HepG2 (cell line): ENCODE data around the gene PRKG1. TPM values are rescaled to one million over a fixed set of nuclear protein-coding genes. Genes with fewer than 3 reads are reported as not detected.
A peak's percentile ranks its signal among the peaks of the same experiment; 100 is the strongest.

Experiments
- CBFB ChIP-seq: sonication (generic); formaldehyde crosslinking; IDR thresholded peaks from 2 replicates; pipeline ENCODE4 v1.4.0; 2020; ENCODE audit warnings: missing genetic modification reagents
- ELF1 ChIP-seq: sonication (generic); formaldehyde crosslinking; IDR thresholded peaks from 2 replicates; pipeline ENCODE4 v1.4.0; 2020; ENCODE audit warnings: missing genetic modification reagents
- FOXA3 ChIP-seq: IDR thresholded peaks from 2 replicates; pipeline ENCODE4 v1.6.1; 2016; ENCODE audit warnings: missing genetic modification reagents, missing compliant biosample characterization
- MTF2 ChIP-seq: sonication (generic); formaldehyde crosslinking; IDR thresholded peaks from 2 replicates; pipeline ENCODE4 v1.5.0; 2020; ENCODE audit warnings: missing genetic modification reagents, borderline replicate concordance
- ZNF256 ChIP-seq: sonication (generic); formaldehyde crosslinking; conservative IDR thresholded peaks from 2 replicates; pipeline ENCODE4 v1.4.0; 2020; ENCODE audit warnings: missing genetic modification reagents
- ZNF292 ChIP-seq: sonication (generic); formaldehyde crosslinking; IDR thresholded peaks from 2 replicates; pipeline ENCODE4 v1.8.1; 2022; ENCODE audit warnings: mild to moderate bottlenecking, low read depth, missing genetic modification reagents, borderline replicate concordance
- ZNF598 ChIP-seq: sonication (generic); formaldehyde crosslinking; IDR thresholded peaks from 2 replicates; pipeline ENCODE4 v1.5.1; 2020; ENCODE audit warnings: mild to moderate bottlenecking, missing genetic modification reagents, borderline replicate concordance
- ZSCAN12 ChIP-seq: sonication (generic); formaldehyde crosslinking; IDR thresholded peaks from 2 replicates; pipeline ENCODE4 v1.9.0; 2021; ENCODE audit warnings: mild to moderate bottlenecking, missing genetic modification reagents
- polyA plus RNA-seq, 8 experiments: library from polyadenylated mRNA; depleted of rRNA in 3 of 8; stranded (reverse) in 7 of 8; unstranded in 1 of 8; fragments of >200 nt; fragmentation: Illumina TruSeq in 4 of 8; extraction: Trizol in 4 of 8; gene quantifications; 2 replicates each; pipeline versions ENCODE4 v1.2.1 to v1.2.3, GENCODE V29; 2011 to 2016; ENCODE audit warnings: low read depth in 4 of 8, missing spikeins in 1 of 8, mixed read lengths in 1 of 8; ENCODE audit not compliant: insufficient read depth in 1 of 8
- total RNA-seq, 5 experiments: library from RNA; depleted of rRNA; stranded (reverse); fragments of >200 nt; fragmentation: Illumina TruSeq; extraction: Trizol; gene quantifications; 2 replicates each; pipeline ENCODE4 v1.2.3, GENCODE V29; 2016; ENCODE audit warnings: low read depth in 1 of 5
- TF ChIP-seq, protein P1 (sequence below): sonication (generic); formaldehyde crosslinking; IDR thresholded peaks from 2 replicates; pipeline ENCODE4 v1.4.0; 2020; ENCODE audit warnings: missing genetic modification reagents, borderline replicate concordance
- TF ChIP-seq, protein P2 (sequence below): sonication (generic); formaldehyde crosslinking; IDR thresholded peaks from 2 replicates; pipeline ENCODE4 v1.5.0; 2020; ENCODE audit warnings: missing genetic modification reagents, mild to moderate bottlenecking, borderline replicate concordance
- TF ChIP-seq, protein P3 (sequence below): sonication (generic); formaldehyde crosslinking; IDR thresholded peaks from 2 replicates; pipeline ENCODE4 v1.8.0; 2022; ENCODE audit warnings: missing genetic modification reagents, mild to moderate bottlenecking, moderate library complexity, borderline replicate concordance
- TF ChIP-seq, protein P4 (sequence below): sonication (generic); formaldehyde crosslinking; IDR thresholded peaks from 2 replicates; pipeline ENCODE4 v1.5.0; 2020; ENCODE audit warnings: missing genetic modification reagents
- TF ChIP-seq, protein P5 (sequence below): sonication (generic); formaldehyde crosslinking; IDR thresholded peaks from 2 replicates; pipeline ENCODE4 v1.5.0; 2020; ENCODE audit warnings: mild to moderate bottlenecking, missing genetic modification reagents
- TF ChIP-seq, protein P6 (sequence below): sonication (generic); formaldehyde crosslinking; IDR thresholded peaks from 2 replicates; pipeline ENCODE4 v1.5.0; 2020; ENCODE audit warnings: missing genetic modification reagents

PRKG1 gene
- total and polyA plus RNA-seq, 2 of the 13 experiments (the other 11 are each of a cell fraction or from before 2014, with no cell fraction given) = 0.01 TPM; not detected in 1

DNA sequence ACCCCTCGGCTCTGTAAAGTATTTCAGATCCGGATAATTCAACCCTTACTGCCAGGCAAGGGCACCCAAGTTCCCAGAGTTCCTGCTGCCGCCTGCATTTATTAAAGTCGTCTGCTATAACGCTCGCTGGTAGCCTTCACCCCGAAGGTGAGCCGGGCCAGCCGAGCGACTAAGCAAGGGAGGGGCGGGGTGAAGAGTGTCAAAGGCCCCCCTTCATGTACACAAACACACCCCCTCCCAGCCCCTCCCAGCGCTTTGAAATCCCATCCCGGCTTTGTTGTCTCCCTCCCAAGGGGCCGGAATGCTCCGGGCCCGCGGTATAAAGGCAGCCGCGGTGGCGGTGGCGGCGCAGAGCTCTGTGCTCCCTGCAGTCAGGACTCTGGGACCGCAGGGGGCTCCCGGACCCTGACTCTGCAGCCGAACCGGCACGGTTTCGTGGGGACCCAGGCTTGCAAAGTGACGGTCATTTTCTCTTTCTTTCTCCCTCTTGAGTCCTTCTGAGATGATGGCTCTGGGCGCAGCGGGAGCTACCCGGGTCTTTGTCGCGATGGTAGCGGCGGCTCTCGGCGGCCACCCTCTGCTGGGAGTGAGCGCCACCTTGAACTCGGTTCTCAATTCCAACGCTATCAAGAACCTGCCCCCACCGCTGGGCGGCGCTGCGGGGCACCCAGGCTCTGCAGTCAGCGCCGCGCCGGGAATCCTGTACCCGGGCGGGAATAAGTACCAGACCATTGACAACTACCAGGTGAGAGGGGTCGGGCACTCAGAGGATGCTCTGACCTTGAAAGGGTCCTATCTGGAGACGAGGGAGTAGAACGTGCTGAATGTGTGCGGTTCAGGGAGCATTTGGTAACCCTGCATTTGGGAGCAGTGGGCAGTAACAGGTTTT is 1239.9 kb downstream of the PRKG1 start, which contains the start of gene DKK1 (continued):
- TF ChIP-seq, protein P1, sequence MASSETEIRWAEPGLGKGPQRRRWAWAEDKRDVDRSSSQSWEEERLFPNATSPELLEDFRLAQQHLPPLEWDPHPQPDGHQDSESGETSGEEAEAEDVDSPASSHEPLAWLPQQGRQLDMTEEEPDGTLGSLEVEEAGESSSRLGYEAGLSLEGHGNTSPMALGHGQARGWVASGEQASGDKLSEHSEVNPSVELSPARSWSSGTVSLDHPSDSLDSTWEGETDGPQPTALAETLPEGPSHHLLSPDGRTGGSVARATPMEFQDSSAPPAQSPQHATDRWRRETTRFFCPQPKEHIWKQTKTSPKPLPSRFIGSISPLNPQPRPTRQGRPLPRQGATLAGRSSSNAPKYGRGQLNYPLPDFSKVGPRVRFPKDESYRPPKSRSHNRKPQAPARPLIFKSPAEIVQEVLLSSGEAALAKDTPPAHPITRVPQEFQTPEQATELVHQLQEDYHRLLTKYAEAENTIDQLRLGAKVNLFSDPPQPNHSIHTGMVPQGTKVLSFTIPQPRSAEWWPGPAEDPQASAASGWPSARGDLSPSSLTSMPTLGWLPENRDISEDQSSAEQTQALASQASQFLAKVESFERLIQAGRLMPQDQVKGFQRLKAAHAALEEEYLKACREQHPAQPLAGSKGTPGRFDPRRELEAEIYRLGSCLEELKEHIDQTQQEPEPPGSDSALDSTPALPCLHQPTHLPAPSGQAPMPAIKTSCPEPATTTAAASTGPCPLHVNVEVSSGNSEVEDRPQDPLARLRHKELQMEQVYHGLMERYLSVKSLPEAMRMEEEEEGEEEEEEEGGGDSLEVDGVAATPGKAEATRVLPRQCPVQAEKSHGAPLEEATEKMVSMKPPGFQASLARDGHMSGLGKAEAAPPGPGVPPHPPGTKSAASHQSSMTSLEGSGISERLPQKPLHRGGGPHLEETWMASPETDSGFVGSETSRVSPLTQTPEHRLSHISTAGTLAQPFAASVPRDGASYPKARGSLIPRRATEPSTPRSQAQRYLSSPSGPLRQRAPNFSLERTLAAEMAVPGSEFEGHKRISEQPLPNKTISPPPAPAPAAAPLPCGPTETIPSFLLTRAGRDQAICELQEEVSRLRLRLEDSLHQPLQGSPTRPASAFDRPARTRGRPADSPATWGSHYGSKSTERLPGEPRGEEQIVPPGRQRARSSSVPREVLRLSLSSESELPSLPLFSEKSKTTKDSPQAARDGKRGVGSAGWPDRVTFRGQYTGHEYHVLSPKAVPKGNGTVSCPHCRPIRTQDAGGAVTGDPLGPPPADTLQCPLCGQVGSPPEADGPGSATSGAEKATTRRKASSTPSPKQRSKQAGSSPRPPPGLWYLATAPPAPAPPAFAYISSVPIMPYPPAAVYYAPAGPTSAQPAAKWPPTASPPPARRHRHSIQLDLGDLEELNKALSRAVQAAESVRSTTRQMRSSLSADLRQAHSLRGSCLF (CRISPR knock-in tag) = no peak
- TF ChIP-seq, protein P2, sequence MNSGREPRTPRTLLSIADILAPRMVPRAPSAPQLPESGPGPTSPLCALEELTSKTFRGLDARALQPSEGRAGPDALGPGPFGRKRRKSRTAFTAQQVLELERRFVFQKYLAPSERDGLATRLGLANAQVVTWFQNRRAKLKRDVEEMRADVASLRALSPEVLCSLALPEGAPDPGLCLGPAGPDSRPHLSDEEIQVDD (CRISPR knock-in tag) = no peak
- TF ChIP-seq ELF1 (CRISPR knock-in tag) (no peak), FOXA3 (peak; percentile 84), CBFB (CRISPR knock-in tag) (peak; percentile 58), ZNF292 (CRISPR knock-in tag) (peak; percentile 64; the same call in 1 of the 2 replicates), ZNF256 (CRISPR knock-in tag) (no peak), ZSCAN12 (CRISPR knock-in tag) (no peak), ZNF598 (no peak), MTF2 (CRISPR knock-in tag) (peak; percentile 93)
- TF ChIP-seq, protein P3, sequence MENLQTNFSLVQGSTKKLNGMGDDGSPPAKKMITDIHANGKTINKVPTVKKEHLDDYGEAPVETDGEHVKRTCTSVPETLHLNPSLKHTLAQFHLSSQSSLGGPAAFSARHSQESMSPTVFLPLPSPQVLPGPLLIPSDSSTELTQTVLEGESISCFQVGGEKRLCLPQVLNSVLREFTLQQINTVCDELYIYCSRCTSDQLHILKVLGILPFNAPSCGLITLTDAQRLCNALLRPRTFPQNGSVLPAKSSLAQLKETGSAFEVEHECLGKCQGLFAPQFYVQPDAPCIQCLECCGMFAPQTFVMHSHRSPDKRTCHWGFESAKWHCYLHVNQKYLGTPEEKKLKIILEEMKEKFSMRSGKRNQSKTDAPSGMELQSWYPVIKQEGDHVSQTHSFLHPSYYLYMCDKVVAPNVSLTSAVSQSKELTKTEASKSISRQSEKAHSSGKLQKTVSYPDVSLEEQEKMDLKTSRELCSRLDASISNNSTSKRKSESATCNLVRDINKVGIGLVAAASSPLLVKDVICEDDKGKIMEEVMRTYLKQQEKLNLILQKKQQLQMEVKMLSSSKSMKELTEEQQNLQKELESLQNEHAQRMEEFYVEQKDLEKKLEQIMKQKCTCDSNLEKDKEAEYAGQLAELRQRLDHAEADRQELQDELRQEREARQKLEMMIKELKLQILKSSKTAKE (CRISPR knock-in tag) = 0 out of 2 replicates have a peak, but pooled peaks have one; percentile 17
- TF ChIP-seq, protein P4, sequence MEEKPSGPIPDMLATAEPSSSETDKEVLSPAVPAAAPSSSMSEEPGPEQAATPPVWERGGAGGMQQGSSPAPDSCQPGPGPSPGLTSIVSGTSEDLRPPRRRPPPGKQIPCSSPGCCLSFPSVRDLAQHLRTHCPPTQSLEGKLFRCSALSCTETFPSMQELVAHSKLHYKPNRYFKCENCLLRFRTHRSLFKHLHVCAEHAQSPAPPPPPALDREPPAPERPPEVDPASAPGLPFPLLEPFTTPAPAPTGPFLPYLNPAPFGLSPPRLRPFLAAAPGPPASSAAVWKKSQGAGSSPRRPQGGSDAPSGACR (CRISPR knock-in tag) = peak; percentile 67; the same call in 1 of the 2 replicates
- TF ChIP-seq, protein P5, sequence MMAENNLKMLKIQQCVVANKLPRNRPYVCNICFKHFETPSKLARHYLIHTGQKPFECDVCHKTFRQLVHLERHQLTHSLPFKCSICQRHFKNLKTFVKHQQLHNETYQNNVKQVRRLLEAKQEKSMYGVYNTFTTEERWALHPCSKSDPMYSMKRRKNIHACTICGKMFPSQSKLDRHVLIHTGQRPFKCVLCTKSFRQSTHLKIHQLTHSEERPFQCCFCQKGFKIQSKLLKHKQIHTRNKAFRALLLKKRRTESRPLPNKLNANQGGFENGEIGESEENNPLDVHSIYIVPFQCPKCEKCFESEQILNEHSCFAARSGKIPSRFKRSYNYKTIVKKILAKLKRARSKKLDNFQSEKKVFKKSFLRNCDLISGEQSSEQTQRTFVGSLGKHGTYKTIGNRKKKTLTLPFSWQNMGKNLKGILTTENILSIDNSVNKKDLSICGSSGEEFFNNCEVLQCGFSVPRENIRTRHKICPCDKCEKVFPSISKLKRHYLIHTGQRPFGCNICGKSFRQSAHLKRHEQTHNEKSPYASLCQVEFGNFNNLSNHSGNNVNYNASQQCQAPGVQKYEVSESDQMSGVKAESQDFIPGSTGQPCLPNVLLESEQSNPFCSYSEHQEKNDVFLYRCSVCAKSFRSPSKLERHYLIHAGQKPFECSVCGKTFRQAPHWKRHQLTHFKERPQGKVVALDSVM (CRISPR knock-in tag) = peak; percentile 53; the same call in 1 of the 2 replicates
- TF ChIP-seq, protein P6, sequence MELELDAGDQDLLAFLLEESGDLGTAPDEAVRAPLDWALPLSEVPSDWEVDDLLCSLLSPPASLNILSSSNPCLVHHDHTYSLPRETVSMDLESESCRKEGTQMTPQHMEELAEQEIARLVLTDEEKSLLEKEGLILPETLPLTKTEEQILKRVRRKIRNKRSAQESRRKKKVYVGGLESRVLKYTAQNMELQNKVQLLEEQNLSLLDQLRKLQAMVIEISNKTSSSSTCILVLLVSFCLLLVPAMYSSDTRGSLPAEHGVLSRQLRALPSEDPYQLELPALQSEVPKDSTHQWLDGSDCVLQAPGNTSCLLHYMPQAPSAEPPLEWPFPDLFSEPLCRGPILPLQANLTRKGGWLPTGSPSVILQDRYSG (CRISPR knock-in tag) = no peak
